Activated CD8-positive, alpha-beta T cell treated with anti-CD3 and anti-CD28 coated beads for 36 hours (primary cell): Measurements from ENCODE around the gene CLDND2. TPM values are rescaled to one million over a fixed set of nuclear protein-coding genes. Genes with fewer than 3 reads are reported as not detected.
A peak's percentile ranks its signal among the peaks of the same experiment; 100 is the strongest.

ENCODE experiments used
- ATAC-seq: fragments of 200-7000 bp; cut with Tn5 transposase; one replicate; pipeline ENCODE4 v1.10.0; 2021; ENCODE audit warnings: mild to moderate bottlenecking, moderate library complexity
- CTCF ChIA-PET: fragments of 350-600 bp; sonication (Branson Sonifier 250); formaldehyde crosslinking; loops from one replicate; lab custom pipeline; 2021; ENCODE audit warnings: antibody characterized with exemption; lab: Charles Lee
- POLR2A ChIA-PET: fragments of 350-600 bp; sonication (Branson Sonifier 250); formaldehyde crosslinking; loops from one replicate; lab custom pipeline; 2021; ENCODE audit warnings: antibody characterized with exemption; lab: Charles Lee
- DNase-seq: peaks from one replicate; pipeline ENCODE4 v3.0.0-alpha.2; 2020
- H3K27ac Mint-ChIP-seq: one replicate; pipeline ENCODE4 v1.8.0; 2021; ENCODE audit warnings: mild to moderate bottlenecking, mixed read lengths
- H3K27me3 Mint-ChIP-seq: one replicate; pipeline ENCODE4 v1.8.0; 2021; ENCODE audit warnings: mixed read lengths
- H3K36me3 Mint-ChIP-seq: one replicate; pipeline ENCODE4 v1.8.0; 2021; ENCODE audit warnings: low read depth, mixed read lengths
- H3K4me1 Mint-ChIP-seq: one replicate; pipeline ENCODE4 v1.8.0; 2021; ENCODE audit warnings: low read depth, mixed read lengths
- H3K4me3 Mint-ChIP-seq: one replicate; pipeline ENCODE4 v1.8.0; 2021; ENCODE audit warnings: mild to moderate bottlenecking, moderate library complexity, mixed read lengths
- H3K9me3 Mint-ChIP-seq: one replicate; pipeline ENCODE4 v1.8.0; 2021; ENCODE audit warnings: mixed read lengths
- intact Hi-C: fragments of 100-400 bp; cut with micrococcal nuclease; formaldehyde crosslinking; loops from one replicate; pipeline ENCODE4 v1.10.0; 2022
- total RNA-seq, 2 experiments: library from RNA; stranded (reverse); gene quantifications; one replicate each; pipeline ENCODE4 v1.2.3, GENCODE V29; 2021
- TF ChIP-seq, protein P1 (sequence below): fragments of 200-600 bp; IDR thresholded peaks from one replicate; pipeline ENCODE4 v1.8.0; 2022; ENCODE audit warnings: antibody characterized with exemption, mild to moderate bottlenecking

CLDND2 gene
- total RNA-seq, 2 experiments from 2014 or later: 5.0 to 5.4 TPM

DNA sequence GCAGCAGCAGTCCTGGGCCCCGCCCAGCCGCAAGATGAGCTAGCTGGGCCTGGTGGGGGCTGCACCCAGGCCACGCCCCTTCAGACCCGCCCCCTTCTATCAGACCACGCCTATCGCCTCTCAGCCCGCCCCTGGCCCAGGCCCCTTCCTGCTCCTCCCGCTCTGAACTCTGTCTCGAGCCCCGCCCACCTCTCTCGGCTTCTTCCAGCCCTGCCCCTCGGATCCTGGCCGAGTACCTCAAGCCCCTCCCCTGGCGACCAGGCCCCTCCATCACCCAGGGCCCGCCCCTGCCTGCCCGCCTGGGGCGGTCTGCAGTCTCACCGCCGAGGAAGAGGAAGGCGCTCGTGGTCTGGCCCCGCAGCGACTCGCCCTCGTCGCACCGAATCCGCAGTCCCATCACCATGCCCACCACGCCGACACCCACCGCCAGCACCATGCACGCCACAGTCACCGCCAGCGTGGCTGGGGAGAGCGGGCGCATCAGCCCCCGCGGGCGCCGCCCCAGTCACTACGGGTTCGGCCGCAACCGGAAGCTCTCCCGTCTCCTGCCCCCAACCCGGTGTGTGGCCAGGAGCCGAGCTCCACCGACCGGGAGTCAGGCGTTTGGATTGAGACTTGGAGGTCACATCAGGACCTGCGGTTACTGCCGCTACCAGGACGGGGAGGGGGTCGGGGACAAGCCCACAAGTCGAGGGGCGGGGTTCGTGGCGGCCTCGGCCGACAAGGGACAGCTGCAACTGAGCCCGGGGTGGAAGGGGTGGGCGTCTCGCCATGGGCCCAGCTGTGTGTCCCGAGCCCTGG lies 1.0 kb downstream of the CLDND2 start:
- DNase-seq: peak; percentile 100
- H3K27me3 Mint-ChIP-seq: no peaks in the 10 kb centered on the region
- TF ChIP-seq, protein P1, sequence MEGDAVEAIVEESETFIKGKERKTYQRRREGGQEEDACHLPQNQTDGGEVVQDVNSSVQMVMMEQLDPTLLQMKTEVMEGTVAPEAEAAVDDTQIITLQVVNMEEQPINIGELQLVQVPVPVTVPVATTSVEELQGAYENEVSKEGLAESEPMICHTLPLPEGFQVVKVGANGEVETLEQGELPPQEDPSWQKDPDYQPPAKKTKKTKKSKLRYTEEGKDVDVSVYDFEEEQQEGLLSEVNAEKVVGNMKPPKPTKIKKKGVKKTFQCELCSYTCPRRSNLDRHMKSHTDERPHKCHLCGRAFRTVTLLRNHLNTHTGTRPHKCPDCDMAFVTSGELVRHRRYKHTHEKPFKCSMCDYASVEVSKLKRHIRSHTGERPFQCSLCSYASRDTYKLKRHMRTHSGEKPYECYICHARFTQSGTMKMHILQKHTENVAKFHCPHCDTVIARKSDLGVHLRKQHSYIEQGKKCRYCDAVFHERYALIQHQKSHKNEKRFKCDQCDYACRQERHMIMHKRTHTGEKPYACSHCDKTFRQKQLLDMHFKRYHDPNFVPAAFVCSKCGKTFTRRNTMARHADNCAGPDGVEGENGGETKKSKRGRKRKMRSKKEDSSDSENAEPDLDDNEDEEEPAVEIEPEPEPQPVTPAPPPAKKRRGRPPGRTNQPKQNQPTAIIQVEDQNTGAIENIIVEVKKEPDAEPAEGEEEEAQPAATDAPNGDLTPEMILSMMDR: no peak
- intact Hi-C loops: no loop called here
- CTCF ChIA-PET: interaction anchor here (0.7 to 1.7 kb wide), 7 partner anchors 8 to 147 kb away, joined by 3 to 9 read pairs (median 4); no protein-coding TSS in a partner anchor
- peaks cover 49% of the 10 kb centered on the region for H3K36me3 Mint-ChIP-seq
- POLR2A ChIA-PET: interaction anchor here (0.6 to 1.6 kb wide), 8 partner anchors 8 to 73 kb away, joined by 3 to 11 read pairs (median 4); partner anchors contain the start of genes SIGLEC10 and VSIG10L
- peak overlapping the region; percentile 98 for H3K4me3 Mint-ChIP-seq
- H3K9me3 Mint-ChIP-seq: no peaks in the 10 kb centered on the region
- peaks cover 45% of the 10 kb centered on the region for H3K4me1 Mint-ChIP-seq
- peak overlapping the region; percentile 98 for H3K27ac Mint-ChIP-seq
- peak; percentile 84 for ATAC-seq

DNA sequence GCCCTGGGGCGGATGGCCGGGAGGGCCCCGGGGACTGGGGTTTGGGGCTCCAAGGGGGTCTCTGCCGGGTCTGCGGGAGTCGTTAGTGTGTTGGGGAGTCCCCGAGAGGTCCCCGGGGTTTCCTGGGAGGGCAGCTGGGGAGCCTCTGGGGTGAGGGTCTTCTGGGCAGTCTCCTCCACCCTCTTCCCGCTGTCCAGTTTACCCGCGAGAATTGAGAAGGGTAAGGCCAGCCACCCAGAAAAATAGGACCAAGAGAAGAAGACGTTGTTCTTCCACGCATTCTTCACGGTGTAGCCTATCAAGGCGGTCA lies 1.6 kb downstream of the CLDND2 start:
- H3K4me1 Mint-ChIP-seq: peaks cover 50% of the 10 kb centered on the region
- peak; percentile 62 for DNase-seq
- H3K9me3 Mint-ChIP-seq: no peaks in the 10 kb centered on the region
- POLR2A ChIA-PET: interaction anchor here (1.1 kb wide), 1 partner anchor 13 kb away, joined by 3 read pairs; no protein-coding TSS in a partner anchor
- H3K36me3 Mint-ChIP-seq: peaks cover 49% of the 10 kb centered on the region
- CTCF ChIA-PET: interaction anchor here (0.9 to 1.7 kb wide), 4 partner anchors 27 to 147 kb away, joined by 4 to 9 read pairs (median 6); no protein-coding TSS in a partner anchor
- intact Hi-C loops: no loop called here
- peak overlapping the region; percentile 98 for H3K4me3 Mint-ChIP-seq
- TF ChIP-seq, protein P1: no peak
- peak overlapping the region; percentile 98 for H3K27ac Mint-ChIP-seq
- peak; percentile 0 for ATAC-seq
- no peaks in the 10 kb centered on the region for H3K27me3 Mint-ChIP-seq

DNA sequence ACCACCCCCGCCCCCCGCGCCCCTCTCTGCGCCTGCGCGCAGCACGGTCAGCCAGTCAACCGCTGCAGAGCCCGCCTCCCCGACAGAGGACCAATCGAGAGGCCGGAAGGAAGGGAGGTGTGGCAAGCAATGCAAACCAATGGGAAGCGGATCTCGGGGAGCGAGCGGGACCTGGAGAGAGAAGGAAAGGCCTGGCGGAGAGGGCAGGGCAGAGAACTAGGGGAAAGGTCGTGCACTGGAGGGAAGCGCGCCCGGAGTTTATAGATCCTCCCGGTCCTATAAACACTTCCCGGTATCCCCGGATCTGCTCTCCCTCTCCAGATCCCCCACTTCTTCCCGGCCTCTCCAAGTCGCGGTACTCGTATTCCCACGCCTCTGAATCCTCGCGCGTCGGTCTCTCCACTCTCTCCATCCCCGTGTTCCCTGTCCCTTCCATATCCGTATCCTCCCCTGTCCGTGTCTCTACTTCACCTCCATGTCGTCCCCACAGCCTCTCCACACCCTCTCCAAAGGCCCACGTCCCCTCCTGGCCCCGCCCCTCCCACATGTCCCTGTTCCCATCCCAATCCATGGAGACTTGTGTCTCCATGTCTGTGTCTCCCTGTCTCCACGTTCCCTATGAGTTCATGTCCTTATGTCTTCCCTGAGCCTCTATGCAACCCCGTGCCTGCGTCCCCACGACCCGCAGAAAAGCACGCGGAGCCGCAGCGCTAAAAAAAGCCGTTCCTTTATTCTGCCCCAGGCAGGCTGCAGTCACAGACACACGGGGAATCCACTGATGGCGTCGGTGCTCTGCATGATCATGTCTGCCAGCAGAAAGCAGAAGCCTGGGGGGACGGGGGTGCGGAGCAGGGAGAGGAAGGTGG lies 2.2 kb downstream of the CLDND2 start:
- intact Hi-C loops: no loop called here
- CTCF ChIA-PET: interaction anchor here (1.2 to 4.9 kb wide), 6 partner anchors 27 to 148 kb away, joined by 4 to 23 read pairs (median 6); no protein-coding TSS in a partner anchor
- ATAC-seq (peak; percentile 54), DNase-seq (peak; percentile 98)
- Mint-ChIP-seq H3K4me1 (peaks cover 52% of the 10 kb centered on the region), H3K9me3 (no peaks in the 10 kb centered on the region), H3K36me3 (peaks cover 45% of the 10 kb centered on the region), H3K27me3 (no peaks in the 10 kb centered on the region), H3K4me3 (peak overlapping the region; percentile 98), H3K27ac (peak overlapping the region; percentile 98)
- TF ChIP-seq, protein P1: no peak
- POLR2A ChIA-PET: interaction anchor here (1.3 to 1.7 kb wide), 2 partner anchors 26 to 29 kb away, joined by 4 to 6 read pairs; no protein-coding TSS in a partner anchor

DNA sequence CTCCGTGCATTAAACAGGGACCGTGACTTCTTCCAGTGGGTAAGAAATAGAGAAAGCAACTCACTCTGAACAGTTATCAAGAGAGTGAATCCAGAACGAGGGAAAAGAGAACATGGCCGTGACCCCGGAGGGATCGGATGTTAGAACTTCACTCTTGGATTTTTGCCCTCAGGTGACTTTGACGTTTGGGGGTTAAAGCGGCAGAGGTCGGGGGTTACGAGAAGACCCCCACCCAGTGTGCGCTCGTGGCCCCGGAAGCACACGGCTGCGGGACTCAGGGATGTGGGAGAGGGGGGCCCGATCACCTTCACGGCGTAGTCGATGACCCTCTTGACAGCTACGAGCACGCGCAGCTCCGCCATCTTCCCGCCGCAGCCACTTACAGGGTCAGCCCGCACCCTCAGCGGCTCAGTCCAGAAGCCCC lies 2.8 kb downstream of the CLDND2 start, which contains the start of gene ETFB:
Gene ETFB, minus strand, starts transcription at position 424 of the 424 bp plus-strand sequence. Its CDS starts 62 bp downstream, at position 362.
- POLR2A ChIA-PET: interaction anchor here (0.7 to 1.7 kb wide), 6 partner anchors 11 to 42 kb away, joined by 3 to 6 read pairs (median 4); no protein-coding TSS in a partner anchor
- TF ChIP-seq, protein P1: no peak
- no peak for DNase-seq
- Mint-ChIP-seq H3K36me3 (peaks cover 38% of the 10 kb centered on the region), H3K27ac (peak within 1 kb of the TSS; percentile 98), H3K4me1 (peaks cover 48% of the 10 kb centered on the region), H3K9me3 (no peaks in the 10 kb centered on the region), H3K4me3 (peak within 1 kb of the TSS; percentile 98), H3K27me3 (no peaks in the 10 kb centered on the region)
- CTCF ChIA-PET: interaction anchor here (0.7 to 4.9 kb wide), 8 partner anchors 11 to 32 kb away, joined by 3 to 23 read pairs (median 4); no protein-coding TSS in a partner anchor
- no peak for ATAC-seq
- intact Hi-C loops: no loop called here
